Measurements from ENCODE around the gene KCNAB3.
A peak's percentile ranks its signal among the peaks of the same experiment; 100 is the strongest.
"Not testable (repeated sequence)": the region's sequence is repeated elsewhere in the genome, so short reads cannot be mapped to it uniquely, and the experiment has no call there.

The KCNAB3 gene

DNA sequence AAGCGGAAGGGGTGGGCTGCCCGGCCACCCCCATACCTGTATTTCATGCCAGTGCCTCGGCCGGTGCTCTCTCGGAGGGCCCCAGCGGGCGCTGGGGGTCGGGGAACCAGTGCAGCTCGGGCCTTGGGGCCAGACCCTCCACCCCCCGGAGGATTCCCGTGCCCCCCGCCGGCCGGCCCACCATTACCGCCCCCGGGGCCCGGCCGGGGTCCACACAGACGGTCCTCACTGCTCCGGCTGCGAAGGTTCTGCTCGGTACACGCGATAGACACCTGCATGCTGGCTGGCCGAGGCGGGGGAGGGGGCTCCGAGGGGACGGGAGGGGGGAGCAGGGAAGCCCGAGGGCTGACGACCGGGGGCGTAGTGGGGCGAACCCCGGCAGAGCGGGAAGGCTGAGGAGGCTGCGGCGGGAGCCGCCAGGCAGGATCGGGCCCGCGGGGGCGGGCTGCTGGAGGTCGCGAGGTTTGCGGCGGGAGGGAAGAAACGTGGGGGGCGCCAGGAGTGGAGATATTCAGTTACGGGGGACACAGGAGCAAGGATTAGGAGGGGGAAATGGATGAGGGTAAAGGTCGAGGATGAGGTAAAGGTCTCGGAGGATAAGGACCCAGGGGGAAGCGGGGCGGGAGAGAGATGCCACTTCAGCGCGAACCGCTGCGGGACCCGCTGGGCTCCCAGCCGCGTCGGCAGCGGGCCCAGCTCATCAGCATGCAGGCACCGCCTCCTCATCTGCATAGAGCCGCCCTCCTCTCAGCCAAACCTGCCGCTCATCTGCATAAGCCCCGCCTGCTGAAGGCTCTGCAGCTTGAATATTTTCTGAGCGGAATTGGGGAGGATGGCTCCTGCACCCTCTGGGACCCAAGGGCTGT lies at the start of gene KCNAB3:
Gene KCNAB3 (minus strand): TSS at position 699 of the 866 bp plus-strand sequence. CDS start 421 bp downstream, at position 278.
- DNase-seq (ENCODE audit: low read depth), result peak; percentile 36

DNA sequence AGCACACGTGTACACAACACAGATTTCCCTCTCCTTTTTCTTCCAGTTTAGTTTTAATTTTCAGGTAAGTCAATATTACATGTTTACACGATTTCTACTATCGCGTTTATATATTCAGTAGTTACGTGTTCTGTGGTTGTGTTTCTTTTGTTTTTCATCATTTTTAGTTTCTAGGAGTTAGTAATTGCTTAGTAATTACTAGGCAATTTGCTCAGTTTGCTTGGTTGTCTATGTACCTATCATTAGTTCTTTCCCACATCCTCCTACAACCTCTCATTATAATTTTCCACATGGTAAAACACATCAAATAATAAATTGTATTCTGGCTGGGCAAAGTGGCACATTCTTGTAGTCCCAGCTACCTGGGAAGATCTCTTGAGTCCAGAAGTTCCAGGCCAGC lies 48.1 kb upstream of the KCNAB3 start:
- DNase-seq (ENCODE audit: low read depth), result no peak

DNA sequence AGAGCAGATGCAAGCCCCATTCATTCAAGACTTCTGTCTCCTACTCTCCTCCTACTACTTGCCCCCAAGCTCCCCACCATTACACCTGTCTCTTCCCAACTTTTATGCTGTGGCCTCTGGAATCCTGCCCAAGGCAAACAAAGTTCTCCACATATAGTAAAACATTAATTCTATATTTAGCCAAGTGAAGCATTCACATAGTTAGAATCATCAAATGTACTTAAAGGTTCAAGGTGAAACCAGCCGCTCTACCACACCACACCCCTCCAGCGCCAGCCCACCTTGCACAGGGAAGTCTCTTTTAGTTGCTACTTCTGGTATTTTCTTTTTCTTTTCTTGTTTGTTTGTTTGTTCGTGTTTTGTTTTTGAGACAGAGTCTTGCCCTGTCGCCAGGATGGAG lies 47.4 kb upstream of the KCNAB3 start:
- no peak for DNase-seq (ENCODE audit: low read depth)

DNA sequence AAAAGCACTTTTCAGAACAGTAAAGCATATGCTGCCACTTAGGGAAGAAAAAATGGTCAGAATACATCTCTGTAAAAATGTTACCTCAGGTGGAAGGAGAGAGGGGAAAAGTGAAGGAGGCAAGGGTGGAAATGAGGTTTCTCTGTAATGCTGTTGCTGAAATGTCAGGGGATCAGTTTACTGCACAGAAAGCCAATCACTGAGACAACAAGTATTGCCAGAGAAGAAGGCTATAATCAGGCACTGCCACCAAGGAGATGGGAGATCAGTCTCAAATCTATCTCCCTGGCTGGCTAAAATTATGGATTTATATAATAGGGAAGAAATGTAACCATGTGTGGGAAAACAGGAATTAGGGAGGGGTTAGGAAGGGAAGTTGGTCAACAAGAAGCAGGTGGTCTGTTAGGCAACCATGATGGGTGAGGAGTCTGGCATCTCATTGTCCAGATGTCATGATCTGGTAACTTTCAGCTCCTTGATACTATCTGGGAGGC lies 45.0 kb upstream of the KCNAB3 start:
- no peak for DNase-seq (ENCODE audit: low read depth)

DNA sequence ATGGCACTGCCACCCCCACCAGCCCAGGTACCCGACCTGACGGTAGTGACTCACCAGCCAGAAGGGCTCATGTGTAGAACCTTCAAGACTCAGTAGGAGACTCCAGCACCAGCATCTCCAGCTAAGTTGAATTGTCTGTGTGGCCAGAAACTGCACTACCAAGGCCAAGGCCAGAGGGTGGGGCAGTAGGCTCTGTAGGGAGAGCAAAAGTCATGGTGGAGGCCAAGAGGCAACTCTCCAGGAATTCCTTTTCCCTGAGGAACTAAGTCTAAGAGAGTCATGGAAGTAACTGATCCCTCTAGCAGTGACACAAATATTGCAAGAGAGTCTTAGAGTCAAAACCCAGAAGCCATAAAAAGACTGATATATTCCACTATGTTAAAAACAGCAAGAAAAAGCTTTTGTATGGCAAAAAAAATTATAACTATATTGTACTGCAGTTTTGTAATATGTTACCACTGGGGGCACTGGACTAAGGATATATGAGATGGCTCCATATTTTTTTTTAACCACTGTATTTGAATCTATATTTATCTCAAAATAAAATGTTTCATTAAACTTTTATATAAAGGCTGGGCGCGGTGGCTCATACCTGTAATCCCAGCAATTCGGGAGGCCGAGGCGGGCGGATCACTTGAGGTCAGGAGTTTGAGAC lies 42.6 kb upstream of the KCNAB3 start:
- DNase-seq (ENCODE audit: low read depth), result no peak

DNA sequence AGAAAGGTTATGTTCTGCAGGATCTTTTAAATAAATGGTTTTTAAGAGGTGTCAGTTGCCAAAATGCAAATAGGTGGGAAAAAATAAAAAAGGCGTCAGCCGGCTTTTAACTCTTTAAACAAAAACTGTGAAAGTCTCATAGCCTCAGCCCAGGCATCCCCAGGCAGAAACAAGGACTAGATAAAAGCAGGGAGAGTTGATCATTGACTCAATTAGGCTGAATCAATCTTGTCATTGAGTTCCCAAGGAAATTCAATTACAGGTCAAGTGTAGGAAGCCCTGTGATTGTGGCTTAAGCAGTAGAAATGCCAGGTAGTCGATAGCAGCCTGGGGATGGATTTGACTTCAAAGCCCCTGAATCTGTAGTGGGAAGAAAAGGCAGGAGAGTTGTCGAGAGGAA lies 42.0 kb upstream of the KCNAB3 start:
- DNase-seq (ENCODE audit: low read depth), result no peak

DNA sequence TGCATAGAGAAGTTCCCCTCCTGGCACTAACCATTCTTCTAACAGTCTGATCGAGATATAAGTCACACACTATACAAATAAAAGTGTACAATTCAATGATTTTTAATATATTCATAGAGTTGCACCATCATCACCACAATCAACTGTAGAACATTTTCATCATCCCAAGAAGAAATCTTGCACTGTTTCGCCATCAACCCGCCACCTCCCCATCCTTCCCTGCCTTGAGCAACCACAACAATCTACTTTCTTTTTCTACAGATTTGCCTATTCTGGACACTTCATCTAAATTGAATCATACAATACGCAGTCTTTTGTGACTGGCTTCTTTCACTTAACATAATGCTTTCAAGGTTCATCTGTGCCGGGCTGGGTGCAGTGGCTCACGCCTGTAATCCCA lies 39.8 kb upstream of the KCNAB3 start:
- DNase-seq (ENCODE audit: low read depth), result no peak

DNA sequence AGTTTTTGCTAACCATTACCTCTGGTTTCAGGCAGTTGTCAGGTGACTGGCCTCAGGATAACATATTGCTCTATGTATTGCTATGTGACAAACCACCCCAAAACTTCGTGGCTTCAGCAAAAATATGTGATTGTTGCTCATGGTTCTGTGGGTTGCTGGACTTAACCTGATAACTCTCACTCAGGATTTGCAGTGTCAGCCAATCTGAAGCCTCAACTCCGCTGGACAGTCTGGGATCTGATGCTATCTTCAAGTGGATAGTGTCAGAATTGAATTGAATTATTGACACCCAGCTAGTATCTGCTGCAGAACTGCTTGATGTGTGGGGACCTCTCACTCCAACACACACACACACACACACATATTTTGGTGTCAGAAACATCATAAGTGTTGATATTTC lies 38.1 kb upstream of the KCNAB3 start:
- no peak for DNase-seq (ENCODE audit: low read depth)

DNA sequence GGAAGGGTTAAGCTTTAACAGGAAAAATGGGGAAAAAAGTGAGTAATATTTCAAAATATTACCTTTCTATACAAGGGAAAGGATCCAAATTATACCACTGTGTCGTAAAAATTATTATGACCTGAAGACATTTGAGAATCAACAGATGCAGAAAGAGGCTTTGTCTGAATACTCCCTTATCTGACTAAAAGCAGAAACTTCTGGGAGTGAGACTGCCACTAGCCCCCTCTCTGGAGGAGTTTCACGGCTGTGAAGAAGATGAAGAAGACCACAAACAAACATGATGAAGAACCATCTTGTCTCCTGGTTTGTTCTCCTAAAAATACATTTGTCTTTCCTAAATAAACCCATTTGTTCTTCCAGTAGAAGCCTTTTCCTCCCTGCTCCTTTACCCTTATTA lies 31.8 kb upstream of the KCNAB3 start:
- DNase-seq (ENCODE audit: low read depth), result no peak

DNA sequence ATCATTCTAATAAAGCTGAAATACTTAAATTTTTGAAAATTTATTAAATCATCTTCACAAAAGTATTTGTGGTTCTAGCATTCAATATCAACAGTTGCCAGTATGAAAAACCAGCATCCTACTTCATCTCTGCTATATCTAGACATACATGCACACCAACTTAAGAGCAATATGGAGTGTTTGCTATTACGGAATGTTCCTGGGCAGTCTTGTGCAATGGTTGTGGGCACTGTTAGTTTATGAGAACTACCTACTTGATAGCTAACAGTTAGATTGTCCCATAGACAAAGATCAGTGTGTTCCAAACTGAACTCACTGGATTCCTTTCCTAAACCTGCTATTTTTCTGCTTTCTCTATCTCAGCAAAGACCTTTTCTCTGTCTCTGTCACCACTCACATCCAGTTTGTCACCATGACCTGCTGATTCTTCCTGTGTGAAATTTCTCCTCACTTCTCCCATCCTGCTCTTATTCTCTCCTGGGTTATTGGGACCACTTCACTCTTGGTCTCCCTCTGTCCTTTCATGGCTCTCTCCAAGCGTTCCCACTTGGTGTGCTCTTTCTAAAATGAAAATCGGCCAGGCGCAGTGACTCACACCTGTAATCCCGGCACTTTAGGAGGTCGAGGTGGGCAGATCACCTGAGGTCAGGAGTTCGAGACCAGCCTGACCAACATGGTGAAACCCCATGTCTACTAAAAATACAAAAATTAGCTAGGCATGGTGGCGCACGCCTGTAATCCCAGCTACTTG lies 30.0 kb upstream of the KCNAB3 start:
- DNase-seq (ENCODE audit: low read depth), result no peak

DNA sequence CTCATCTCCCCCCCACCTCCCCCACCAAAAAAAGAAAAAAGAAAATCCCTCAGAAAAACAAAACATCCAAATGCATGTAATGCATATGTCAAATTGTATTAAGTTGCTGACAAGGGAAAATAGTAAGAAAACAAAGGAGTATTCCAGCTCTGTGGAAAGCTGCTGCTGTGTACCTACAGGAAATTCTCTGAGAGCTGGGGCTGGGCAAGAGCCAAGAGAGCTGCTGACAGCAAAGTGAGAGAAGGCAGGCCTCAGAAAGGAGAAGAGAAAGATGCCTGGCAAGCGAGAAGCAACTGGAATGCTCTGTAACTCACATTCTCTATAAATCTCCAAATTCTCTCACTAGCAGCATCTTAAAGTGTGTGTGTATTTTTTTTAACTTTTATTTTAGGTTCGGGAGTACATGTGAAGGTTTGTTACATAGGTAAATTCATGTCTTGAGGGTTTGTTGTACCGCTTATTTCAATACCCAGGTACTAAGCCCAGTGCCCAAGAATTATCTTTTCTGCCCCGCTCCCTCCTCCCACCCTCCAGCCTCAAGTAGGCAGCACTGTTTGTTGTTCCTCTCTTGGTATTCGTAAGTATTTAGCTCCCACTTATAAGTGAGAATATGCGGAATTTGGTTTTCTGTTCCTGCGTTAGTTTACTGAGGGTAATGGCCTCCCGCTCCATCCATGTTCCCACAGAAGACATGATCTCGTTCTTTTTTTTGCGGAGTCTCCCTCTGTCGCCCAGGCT lies 26.7 kb upstream of the KCNAB3 start:
- no peak for DNase-seq (ENCODE audit: low read depth)

DNA sequence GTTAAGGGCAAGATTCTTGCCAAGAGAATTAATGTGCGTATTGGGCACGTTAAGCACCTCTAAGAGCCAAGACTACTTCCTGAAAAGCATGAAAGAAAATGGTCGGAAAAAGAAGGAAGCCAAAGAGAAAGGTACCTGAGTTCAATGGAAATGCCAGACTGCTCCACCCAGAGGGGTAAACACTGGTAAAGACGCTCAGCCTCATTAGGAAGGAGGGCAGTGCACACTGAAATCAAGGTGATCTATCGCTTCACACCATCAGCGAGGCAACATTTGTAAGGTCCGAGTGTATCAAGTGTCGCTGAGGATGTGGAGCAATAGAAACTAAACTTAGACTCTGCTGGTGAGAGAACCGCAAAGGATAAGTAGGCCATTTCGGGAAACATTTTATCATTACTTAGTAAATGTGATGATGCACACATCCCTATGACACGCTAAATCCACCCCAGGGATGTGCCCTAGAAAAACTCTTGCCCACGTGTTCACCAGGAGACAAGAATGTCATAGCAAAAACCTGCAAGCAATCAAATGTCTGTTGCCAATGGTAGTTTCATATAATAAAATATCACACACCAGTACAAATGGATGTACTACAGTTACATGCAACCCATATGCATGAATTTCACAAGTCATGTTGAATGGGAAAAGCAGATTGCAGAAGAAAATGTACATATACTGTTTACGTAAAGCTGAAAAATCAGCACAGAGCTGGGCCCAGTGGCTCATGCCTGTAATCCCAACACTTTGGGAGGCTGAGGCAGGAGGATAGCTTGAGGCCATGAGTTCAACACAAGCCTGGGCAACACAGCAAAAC lies 26.0 kb upstream of the KCNAB3 start:
- no peak for DNase-seq (ENCODE audit: low read depth)

DNA sequence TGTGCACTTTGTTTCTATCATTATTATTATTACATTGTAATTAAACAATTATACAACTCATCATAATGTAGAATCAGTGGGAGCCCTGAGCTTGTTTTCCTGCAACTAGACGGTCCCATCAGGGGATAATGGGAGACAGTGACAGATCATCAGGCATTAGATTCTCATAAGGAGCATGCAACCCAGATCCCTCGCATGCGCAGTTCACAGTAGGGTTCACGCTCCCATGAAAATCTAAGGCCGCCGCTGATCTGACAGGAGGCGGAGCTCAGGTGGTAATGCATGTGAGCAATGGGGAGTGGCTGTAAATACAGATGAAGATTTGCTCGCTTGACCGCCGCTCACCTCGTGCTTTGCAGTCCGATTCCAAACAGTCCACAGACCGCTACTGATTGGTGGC lies 23.6 kb upstream of the KCNAB3 start:
- not testable (repeated sequence) for DNase-seq (ENCODE audit: low read depth)

DNA sequence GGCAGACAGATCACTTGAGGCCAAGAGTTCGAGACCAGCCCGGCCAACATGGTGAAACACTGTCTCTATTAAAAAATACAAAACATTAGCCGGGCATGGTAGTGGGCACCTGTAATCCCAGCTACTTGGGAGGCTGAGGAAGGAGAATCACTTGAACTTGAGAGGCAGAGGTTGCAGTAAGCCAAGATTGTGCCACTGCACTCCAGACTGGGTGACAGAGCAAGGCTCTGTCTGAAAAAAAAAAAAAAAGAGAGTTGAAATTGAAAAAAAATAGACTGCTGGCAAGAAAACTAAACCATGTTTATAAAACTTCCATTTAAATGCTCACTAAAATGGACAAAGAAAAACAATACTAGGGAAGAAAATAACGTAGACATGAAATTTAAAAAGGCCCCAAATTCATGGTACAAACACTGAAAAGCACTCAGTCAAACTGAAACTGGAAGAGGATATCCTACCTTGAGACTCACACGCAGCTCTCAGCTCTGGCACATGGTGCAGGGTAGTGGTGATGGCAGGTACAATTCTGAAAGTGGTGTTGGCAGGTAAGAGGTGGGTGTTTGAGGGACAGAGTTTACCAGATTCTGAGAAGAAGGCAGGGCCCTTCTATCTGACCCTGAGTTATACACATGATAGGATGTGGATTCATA lies 21.6 kb upstream of the KCNAB3 start:
- no peak for DNase-seq (ENCODE audit: low read depth)

DNA sequence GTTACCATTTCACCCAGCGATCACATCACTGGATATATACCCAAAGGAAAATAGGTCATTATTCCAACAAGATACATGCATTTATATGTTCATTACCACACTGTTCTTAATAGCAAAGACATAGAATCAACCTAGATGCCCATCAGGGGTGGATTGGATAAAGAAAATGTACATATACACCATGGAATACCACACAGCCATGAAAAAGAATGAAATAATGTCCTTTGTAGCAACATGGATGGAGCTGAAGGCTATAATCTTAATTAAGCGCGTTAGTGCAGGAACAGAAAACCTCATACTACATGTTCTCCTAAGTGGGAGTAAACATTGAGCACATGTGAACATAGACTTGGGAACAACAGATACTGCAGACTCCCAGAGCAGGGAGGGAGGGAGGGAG lies 20.9 kb upstream of the KCNAB3 start:
- DNase-seq (ENCODE audit: low read depth), result no peak

DNA sequence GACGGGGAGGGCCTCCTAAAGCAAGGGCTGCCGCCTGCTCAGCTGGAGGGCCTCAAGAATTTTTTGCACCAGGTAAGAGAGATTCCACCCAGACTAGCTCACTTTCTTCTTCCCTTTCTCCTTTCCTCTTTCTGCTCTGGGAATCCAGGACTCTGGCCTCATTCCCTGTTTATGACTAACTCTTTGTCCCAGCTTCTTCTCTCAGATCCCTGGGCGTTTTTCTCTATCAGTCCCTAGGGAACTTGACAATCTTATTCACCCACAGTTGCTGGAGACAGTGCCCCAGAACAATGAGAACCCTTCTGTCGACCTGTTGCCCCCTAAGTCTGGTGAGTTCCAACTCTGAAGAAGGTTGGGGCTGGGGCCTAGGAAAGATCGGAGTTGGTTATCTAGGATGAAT lies 18.0 kb upstream of the KCNAB3 start:
- no peak for DNase-seq (ENCODE audit: low read depth)

DNA sequence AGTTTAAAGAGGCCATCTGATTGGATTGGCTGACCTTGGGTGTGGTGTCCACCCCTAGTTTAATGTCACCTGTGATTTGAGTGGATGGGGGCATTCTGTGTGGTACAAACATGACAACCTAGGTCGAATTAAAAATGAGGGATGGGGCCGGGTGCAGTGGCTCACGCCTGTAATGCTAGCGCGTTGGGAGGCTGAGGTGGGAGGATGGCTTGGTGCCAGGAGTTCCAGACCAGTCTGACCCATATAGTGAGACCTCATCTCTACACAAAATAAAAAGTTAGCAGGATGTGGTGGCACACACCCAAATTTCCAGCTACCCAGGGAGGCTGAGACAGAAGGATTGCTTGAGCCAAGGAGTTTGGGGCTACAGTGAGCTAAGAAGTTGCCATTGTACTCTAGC lies 16.8 kb upstream of the KCNAB3 start:
- DNase-seq (ENCODE audit: low read depth), result no peak

DNA sequence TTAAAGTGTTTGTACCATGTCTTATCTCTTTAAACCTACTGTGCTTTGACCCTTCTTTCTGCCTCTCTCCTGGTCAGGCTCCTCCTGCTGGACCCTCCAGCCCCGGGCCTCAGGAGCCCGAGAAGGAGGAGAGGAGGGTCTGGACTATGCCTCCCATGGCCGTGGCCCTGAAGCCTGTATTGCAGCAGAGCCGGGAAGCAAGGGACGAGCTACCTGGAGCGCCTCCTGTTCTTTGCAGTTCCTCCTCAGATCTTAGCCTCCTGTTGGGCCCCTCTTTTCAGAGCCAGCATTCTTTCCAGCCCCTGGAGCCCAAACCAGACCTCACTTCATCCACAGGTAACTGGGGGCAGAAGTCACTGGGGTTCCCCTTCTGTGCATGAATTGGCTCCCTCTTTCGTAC lies 16.0 kb upstream of the KCNAB3 start:
- DNase-seq (ENCODE audit: low read depth), result no peak

DNA sequence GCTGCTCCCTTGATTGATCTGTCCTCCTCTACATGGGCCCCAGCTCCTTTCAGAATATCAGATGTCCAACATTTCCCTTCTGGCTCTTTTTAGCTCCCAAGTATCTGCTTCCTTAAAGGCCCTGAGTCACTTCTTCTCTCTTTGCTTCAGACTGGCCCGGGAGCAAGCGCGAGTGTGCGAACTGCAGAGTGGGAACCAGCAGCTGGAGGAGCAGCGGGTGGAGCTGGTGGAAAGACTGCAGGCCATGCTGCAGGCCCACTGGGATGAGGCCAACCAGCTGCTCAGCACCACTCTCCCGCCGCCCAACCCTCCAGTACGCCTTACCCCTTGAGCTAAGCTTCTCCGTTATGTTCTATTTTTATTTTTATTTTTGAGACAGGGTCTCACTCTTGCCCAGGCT lies 14.7 kb upstream of the KCNAB3 start:
- DNase-seq (ENCODE audit: low read depth), result no peak

DNA sequence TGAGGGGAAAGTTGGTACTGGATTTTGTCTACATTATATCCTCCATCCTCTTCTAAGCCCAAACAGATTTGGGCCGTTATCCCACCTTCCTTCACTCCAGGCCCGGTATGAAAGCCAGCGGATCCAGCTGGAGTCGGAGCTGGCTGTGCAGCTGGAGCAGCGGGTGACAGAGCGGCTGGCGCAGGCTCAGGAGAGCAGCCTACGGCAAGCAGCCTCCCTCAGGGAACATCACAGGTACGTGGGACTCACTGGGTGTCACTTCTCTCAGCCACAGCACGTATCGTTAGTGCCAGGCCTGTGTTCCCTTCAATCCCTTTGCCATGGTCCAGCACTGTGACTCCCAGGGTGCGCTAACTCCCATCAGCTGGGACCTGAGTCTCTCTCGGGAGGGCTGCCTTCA lies 13.6 kb upstream of the KCNAB3 start:
- no peak for DNase-seq (ENCODE audit: low read depth)

DNA sequence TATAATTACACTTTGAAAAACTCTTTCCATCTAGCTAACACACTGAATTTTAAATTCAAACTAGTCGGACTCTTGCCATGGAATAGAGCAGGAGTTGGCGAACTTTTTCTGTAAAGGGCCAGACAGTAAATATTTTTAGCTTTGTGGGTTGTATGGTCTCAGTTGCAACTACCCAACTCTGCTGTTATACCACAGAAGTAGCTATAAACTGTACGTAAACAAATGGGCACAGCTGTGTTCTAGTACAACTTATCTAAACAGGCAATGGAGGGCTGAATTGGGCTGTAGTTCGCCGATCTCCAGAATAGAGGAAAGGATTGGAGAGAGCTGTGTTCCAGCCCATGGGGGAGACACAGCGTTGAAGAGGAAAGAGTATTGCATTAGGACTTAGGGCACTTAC lies 11.1 kb upstream of the KCNAB3 start:
- DNase-seq (ENCODE audit: low read depth), result no peak

All from GM04504 (cell line).